Effector memory CD8-positive, alpha-beta T cell (primary cell): Measurements from ENCODE around the gene CKLF.

ENCODE experiments used
- ATAC-seq: fragments of 150-1000 bp; cut with Tn5 transposase; replicated peaks from 2 replicates; pipeline ENCODE4 v1.10.0; 2021; ENCODE audit warnings: mild to moderate bottlenecking, moderate library complexity
- DNase-seq, 3 experiments: peaks; one replicate each; pipeline ENCODE4 v3.0.0; 2021
- H3K27ac Mint-ChIP-seq, 2 donors: one replicate each; pipeline ENCODE4 v1.8.0; 2022; ENCODE audit warnings: mild to moderate bottlenecking in 2 of 2, mixed read lengths in 2 of 2, moderate library complexity in 2 of 2
- H3K27me3 Mint-ChIP-seq, 2 donors: one replicate each; pipeline ENCODE4 v1.8.0; 2022; ENCODE audit warnings: mixed read lengths in 2 of 2
- H3K36me3 Mint-ChIP-seq: one replicate; pipeline ENCODE4 v1.8.0; 2022; ENCODE audit warnings: mild to moderate bottlenecking, moderate library complexity, mixed read lengths; ENCODE audit not compliant: insufficient read depth
- H3K4me1 Mint-ChIP-seq, 2 donors: one replicate each; pipeline ENCODE4 v1.8.0; 2022; ENCODE audit warnings: low read depth in 2 of 2, mixed read lengths in 2 of 2
- H3K4me3 Mint-ChIP-seq, 2 donors: one replicate each; pipeline ENCODE4 v1.8.0; 2022; ENCODE audit warnings: mild to moderate bottlenecking in 2 of 2, mixed read lengths in 2 of 2, moderate library complexity in 2 of 2
- H3K9me3 Mint-ChIP-seq, 2 donors: one replicate each; pipeline ENCODE4 v1.8.0; 2022; ENCODE audit warnings: mixed read lengths in 2 of 2
- total RNA-seq, 9 experiments: gene quantifications; one replicate each; lab custom pipeline; 2026; lab: John Stamatoyannopoulos, UW

Gene CKLF
- total RNA-seq = 0.67 to 10.2 (median 1.7) reads per million in 9 experiments

GRCh38 chr16:66552286-66553177, at the start of gene CKLF:
CKLF (plus strand) TSS chr16:66552576; CDS start chr16:66552716, 140 bp downstream.
- no peaks in the 10 kb centered on the region for H3K27me3 Mint-ChIP-seq
- H3K4me1 Mint-ChIP-seq = peaks cover 72 to 73% of the 10 kb centered on the region in 2 donors
- ATAC-seq = peak; percentile 80
- H3K36me3 Mint-ChIP-seq = peaks cover 30% of the 10 kb centered on the region
- peak; percentile 87 to 92 (median 88) for DNase-seq
- peak within 1 kb of the TSS; percentile 93 to 98 for H3K27ac Mint-ChIP-seq
- H3K4me3 Mint-ChIP-seq = peak within 1 kb of the TSS; percentile 90 to 97
- H3K9me3 Mint-ChIP-seq = no peaks in the 10 kb centered on the region

- DNase-seq = no peak
- Mint-ChIP-seq H3K4me1 (peaks cover 2 to 5% of the 10 kb centered on the region in 2 donors), H3K27ac (no peak overlapping the region), H3K4me3 (no peak overlapping the region), H3K9me3 (no peaks in the 10 kb centered on the region), H3K36me3 (no peaks in the 10 kb centered on the region), H3K27me3 (no peaks in the 10 kb centered on the region)
- no peak for ATAC-seq
These were observed 49.3 kb upstream of the CKLF start for GRCh38 chr16:66503030-66503429.

GRCh38 chr16:66503612-66504011, 48.8 kb upstream of the CKLF start:
- Mint-ChIP-seq H3K27ac (no peak overlapping the region), H3K4me3 (no peak overlapping the region), H3K36me3 (no peaks in the 10 kb centered on the region), H3K27me3 (no peaks in the 10 kb centered on the region), H3K9me3 (no peaks in the 10 kb centered on the region), H3K4me1 (peaks cover 2 to 3% of the 10 kb centered on the region in 2 donors)
- no peak for ATAC-seq
- DNase-seq = no peak

- no peak overlapping the region for H3K4me3 Mint-ChIP-seq
- H3K4me1 Mint-ChIP-seq = peaks cover 5 to 6% of the 10 kb centered on the region in 2 donors
- H3K9me3 Mint-ChIP-seq = no peaks in the 10 kb centered on the region
- no peak overlapping the region for H3K27ac Mint-ChIP-seq
- H3K27me3 Mint-ChIP-seq = no peaks in the 10 kb centered on the region
- ATAC-seq (no peak), DNase-seq (no peak)
- H3K36me3 Mint-ChIP-seq = peaks cover 9% of the 10 kb centered on the region
These were observed 44.6 kb upstream of the CKLF start for GRCh38 chr16:66507731-66508239.

- no peaks in the 10 kb centered on the region for H3K27me3 Mint-ChIP-seq
- no peak overlapping the region for H3K27ac Mint-ChIP-seq
- H3K4me3 Mint-ChIP-seq = no peak overlapping the region
- peaks cover 9% of the 10 kb centered on the region for H3K36me3 Mint-ChIP-seq
- DNase-seq (no peak), ATAC-seq (no peak)
- H3K9me3 Mint-ChIP-seq = no peaks in the 10 kb centered on the region
- H3K4me1 Mint-ChIP-seq = peaks cover 5 to 9% of the 10 kb centered on the region in 2 donors
These were observed 44.0 kb upstream of the CKLF start for GRCh38 chr16:66508248-66508913.

- Mint-ChIP-seq H3K9me3 (no peaks in the 10 kb centered on the region), H3K4me3 (no peak overlapping the region), H3K27ac (peak overlapping the region in 1 of 2 donors; percentile 16), H3K36me3 (peaks cover 9% of the 10 kb centered on the region), H3K4me1 (peaks cover 5 to 9% of the 10 kb centered on the region in 2 donors), H3K27me3 (no peaks in the 10 kb centered on the region)
- no peak for DNase-seq
- no peak for ATAC-seq
These were observed 43.4 kb upstream of the CKLF start for GRCh38 chr16:66508914-66509496.

GRCh38 chr16:66509576-66509975, 42.8 kb upstream of the CKLF start:
- Mint-ChIP-seq H3K4me1 (peaks cover 5 to 7% of the 10 kb centered on the region in 2 donors), H3K4me3 (no peak overlapping the region), H3K27me3 (no peaks in the 10 kb centered on the region), H3K9me3 (no peaks in the 10 kb centered on the region), H3K36me3 (peaks cover 9% of the 10 kb centered on the region), H3K27ac (peak overlapping the region in 1 of 2 donors; percentile 45)
- ATAC-seq (no peak), DNase-seq (no peak)

- H3K9me3 Mint-ChIP-seq = no peaks in the 10 kb centered on the region
- H3K4me1 Mint-ChIP-seq = peaks cover 11 to 13% of the 10 kb centered on the region in 2 donors
- H3K4me3 Mint-ChIP-seq = no peak overlapping the region
- H3K27me3 Mint-ChIP-seq = no peaks in the 10 kb centered on the region
- no peak for ATAC-seq
- peaks cover 9% of the 10 kb centered on the region for H3K36me3 Mint-ChIP-seq
- H3K27ac Mint-ChIP-seq = peak overlapping the region in 1 of 2 donors; percentile 45
- DNase-seq = no peak
These were observed 42.1 kb upstream of the CKLF start for GRCh38 chr16:66510298-66510697.

GRCh38 chr16:66510711-66511601, 41.4 kb upstream of the CKLF start:
- no peaks in the 10 kb centered on the region for H3K27me3 Mint-ChIP-seq
- H3K9me3 Mint-ChIP-seq = no peaks in the 10 kb centered on the region
- H3K36me3 Mint-ChIP-seq = peaks cover 9% of the 10 kb centered on the region
- peaks cover 17 to 19% of the 10 kb centered on the region in 2 donors for H3K4me1 Mint-ChIP-seq
- DNase-seq (no peak), ATAC-seq (no peak)
- H3K27ac Mint-ChIP-seq = no peak overlapping the region
- no peak overlapping the region for H3K4me3 Mint-ChIP-seq

GRCh38 chr16:66511602-66512271, 40.6 kb upstream of the CKLF start:
- H3K36me3 Mint-ChIP-seq = peaks cover 9% of the 10 kb centered on the region
- H3K4me3 Mint-ChIP-seq = no peak overlapping the region
- no peak for ATAC-seq
- H3K9me3 Mint-ChIP-seq = no peaks in the 10 kb centered on the region
- H3K4me1 Mint-ChIP-seq = peaks cover 25 to 26% of the 10 kb centered on the region in 2 donors
- H3K27me3 Mint-ChIP-seq = no peaks in the 10 kb centered on the region
- peak overlapping the region in 1 of 2 donors; percentile 70 for H3K27ac Mint-ChIP-seq
- no peak for DNase-seq

GRCh38 chr16:66512272-66513110, 39.9 kb upstream of the CKLF start:
- no peak for ATAC-seq
- no peaks in the 10 kb centered on the region for H3K9me3 Mint-ChIP-seq
- peak overlapping the region; percentile 38 to 70 for H3K27ac Mint-ChIP-seq
- no peak for DNase-seq
- H3K4me3 Mint-ChIP-seq = no peak overlapping the region
- H3K4me1 Mint-ChIP-seq = peaks cover 33 to 34% of the 10 kb centered on the region in 2 donors
- no peaks in the 10 kb centered on the region for H3K27me3 Mint-ChIP-seq
- H3K36me3 Mint-ChIP-seq = peaks cover 13% of the 10 kb centered on the region
